Coronary artery (tissue), 2 donors: ENCODE data around the gene CDC34.
A peak's percentile ranks its signal among the peaks of the same experiment; 100 is the strongest.

ENCODE experiments used
- DNase-seq: peaks from one replicate; pipeline ENCODE4 v3.0.0-alpha.2; 2017; ENCODE audit warnings: low spot score
- H3K27ac ChIP-seq, 2 donors: fragments of 200-600 bp; sonication (generic); one replicate each; pipeline ENCODE4 v1.5.1; 2016 to 2019
- H3K4me3 ChIP-seq: fragments of 200-600 bp; sonication (generic); 2 replicates; pipeline ENCODE4 v1.5.1; 2016; ENCODE audit warnings: mild to moderate bottlenecking, moderate library complexity
- TF ChIP-seq, protein P1 (sequence below): fragments of 200-600 bp; sonication (generic); IDR thresholded peaks from one replicate; pipeline ENCODE4 v1.5.1; 2019; ENCODE audit warnings: antibody characterized with exemption

The CDC34 gene

GRCh38 chr19:524062-524674 is 7.4 kb upstream of the CDC34 start:
- peak; percentile 71 for DNase-seq
- H3K4me3 ChIP-seq = no peak overlapping the region
- TF ChIP-seq, protein P1, sequence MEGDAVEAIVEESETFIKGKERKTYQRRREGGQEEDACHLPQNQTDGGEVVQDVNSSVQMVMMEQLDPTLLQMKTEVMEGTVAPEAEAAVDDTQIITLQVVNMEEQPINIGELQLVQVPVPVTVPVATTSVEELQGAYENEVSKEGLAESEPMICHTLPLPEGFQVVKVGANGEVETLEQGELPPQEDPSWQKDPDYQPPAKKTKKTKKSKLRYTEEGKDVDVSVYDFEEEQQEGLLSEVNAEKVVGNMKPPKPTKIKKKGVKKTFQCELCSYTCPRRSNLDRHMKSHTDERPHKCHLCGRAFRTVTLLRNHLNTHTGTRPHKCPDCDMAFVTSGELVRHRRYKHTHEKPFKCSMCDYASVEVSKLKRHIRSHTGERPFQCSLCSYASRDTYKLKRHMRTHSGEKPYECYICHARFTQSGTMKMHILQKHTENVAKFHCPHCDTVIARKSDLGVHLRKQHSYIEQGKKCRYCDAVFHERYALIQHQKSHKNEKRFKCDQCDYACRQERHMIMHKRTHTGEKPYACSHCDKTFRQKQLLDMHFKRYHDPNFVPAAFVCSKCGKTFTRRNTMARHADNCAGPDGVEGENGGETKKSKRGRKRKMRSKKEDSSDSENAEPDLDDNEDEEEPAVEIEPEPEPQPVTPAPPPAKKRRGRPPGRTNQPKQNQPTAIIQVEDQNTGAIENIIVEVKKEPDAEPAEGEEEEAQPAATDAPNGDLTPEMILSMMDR = no peak
- no peak overlapping the region for H3K27ac ChIP-seq

GRCh38 chr19:525029-525428 is 6.5 kb upstream of the CDC34 start:
- H3K27ac ChIP-seq = no peak overlapping the region
- no peak overlapping the region for H3K4me3 ChIP-seq
- TF ChIP-seq, protein P1 = no peak
- DNase-seq = no peak

GRCh38 chr19:525857-526419 is 5.6 kb upstream of the CDC34 start:
- Histone ChIP-seq H3K4me3 (no peak overlapping the region), H3K27ac (no peak overlapping the region)
- TF ChIP-seq, protein P1 = no peak
- no peak for DNase-seq

- TF ChIP-seq, protein P1 = no peak
- no peak for DNase-seq
- Histone ChIP-seq H3K4me3 (peak overlapping the region; percentile 94), H3K27ac (peak overlapping the region; percentile 91 to 97)
Measured at GRCh38 chr19:530134-531008, 1.2 kb upstream of the CDC34 start.

DNA sequence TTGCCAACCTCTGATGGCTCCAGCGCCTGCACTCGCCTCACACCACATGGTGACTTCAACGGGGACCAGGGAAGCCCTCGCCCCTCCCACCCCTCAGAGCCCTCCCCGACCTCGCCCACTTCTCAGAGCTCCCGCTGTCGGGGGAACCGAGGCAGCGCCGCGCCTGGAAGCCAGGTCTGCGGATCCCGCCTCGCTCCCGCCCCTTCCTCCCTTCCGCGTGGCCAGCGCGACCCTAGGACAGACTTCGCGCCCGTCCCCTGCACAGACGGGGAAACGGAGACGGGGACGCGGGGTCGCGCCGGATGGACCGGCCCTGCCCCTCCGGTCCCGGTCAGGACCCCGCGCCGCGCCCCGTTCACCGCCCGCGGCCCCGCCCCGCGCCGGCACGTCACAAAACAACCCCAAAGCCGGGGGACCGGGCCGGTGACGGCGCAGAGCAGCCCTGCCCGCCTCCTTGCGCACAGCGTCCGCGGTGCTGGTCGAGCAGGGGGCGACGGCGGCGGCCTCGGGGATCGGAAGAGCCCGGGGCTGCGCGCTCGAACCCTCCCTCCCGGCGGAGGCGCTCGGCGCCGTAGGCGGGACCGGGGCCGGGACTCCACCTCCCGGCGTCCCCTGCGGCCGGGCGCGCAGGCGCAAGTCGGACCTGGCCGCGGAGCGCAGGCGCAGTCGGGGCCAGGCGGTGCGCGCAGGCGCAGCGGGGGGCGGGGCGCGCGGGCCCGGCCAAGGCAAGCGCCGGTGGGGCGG is 379 bp upstream of the CDC34 start:
- TF ChIP-seq, protein P1 = no peak
- peak; percentile 83 for DNase-seq
- H3K4me3 ChIP-seq = peak overlapping the region; percentile 94
- peak overlapping the region; percentile 91 to 97 for H3K27ac ChIP-seq

DNA sequence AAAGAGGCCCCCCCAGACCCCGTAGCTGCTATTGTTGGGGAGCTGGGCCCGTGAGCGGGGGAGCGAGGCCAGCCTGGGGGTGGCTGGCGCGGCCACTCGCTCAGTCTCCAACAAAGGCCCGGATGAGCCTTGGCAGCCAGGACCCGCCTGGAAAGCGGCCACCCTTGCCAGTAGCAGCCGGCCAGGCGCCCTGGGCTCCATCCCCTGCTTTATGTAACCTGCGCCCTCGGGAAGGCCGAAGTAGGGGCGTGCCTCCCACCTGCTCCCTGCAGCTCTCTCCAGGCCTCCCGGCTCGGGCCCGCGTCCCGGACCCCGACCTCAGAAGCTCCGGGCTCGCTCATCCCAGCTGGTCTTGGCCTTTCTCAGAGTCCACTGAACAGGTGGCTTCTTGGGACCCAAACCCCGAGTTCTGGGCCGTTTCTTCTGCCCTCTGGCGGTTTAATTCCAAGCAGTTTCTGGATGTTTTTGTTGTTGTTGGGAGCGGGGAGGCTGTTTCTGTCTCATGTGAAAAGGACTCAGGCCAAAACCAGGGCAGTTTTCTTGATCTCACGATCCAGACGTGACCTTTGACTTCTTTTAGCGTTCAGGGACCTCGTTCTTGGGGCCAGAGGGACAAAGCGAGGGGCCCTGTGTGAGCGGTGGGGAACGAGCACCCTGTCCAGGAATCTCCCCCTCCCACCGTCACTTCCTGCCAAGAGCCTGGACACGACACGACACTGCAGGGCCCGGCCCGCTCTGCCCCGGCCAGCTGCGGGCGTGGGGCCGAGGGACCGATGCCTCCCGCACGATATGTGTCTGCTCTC is 1.2 kb downstream of the CDC34 start:
- H3K27ac ChIP-seq = peak overlapping the region; percentile 89 to 91
- peak overlapping the region; percentile 94 for H3K4me3 ChIP-seq
- TF ChIP-seq, protein P1 = no peak
- no peak for DNase-seq
